Measurements from ENCODE around the gene AGBL3. TPM values are rescaled to one million over a fixed set of nuclear protein-coding genes. Genes with fewer than 3 reads are reported as not detected.

The AGBL3 gene
- total and polyA plus RNA-seq, 2 of the 8 experiments (the other 6 are each of a cell fraction or from before 2014, with no cell fraction given): 1.1 to 1.9 TPM

DNA sequence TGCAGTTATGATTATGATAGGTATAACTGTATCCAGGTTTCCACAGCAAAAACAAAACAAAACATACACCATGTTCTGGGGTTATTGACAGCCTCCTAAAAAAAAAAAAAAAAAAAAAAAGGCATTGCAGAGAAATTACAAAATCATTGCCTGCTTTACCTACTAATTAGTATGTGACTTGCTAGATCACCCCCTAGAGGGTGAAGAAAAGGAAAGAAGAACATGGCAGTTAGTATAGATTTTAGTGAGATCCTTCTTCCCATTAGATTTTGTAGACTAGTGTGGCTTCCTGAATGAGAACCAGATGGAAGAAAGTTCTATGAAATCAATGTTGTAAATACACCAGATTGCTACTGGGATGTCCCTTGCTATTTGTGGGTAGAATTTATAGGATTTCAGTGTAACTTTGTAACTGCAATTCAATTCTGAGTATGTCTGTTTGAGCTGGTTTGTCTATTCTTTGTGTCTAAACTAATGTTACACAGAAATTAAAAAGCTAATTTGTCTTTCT is 24.0 kb upstream of the AGBL3 start:
- H3K4ac ChIP-seq (replicated peaks; ENCODE audit: insufficient read length, low read depth, low read length): no peak overlapping the region
- no peak overlapping the region for H3K56ac ChIP-seq (replicated peaks; ENCODE audit: insufficient read length, low read depth, low read length)
- no peaks in the 10 kb centered on the region for H3K79me2 ChIP-seq (ENCODE audit: control insufficient read depth in 1 of 2, insufficient read depth in 2 of 2, low read length in 2 of 2)
- no peak overlapping the region for H2AK5ac ChIP-seq (ENCODE audit: low read depth, low read length)
- H3K4me2 ChIP-seq (ENCODE audit: insufficient read depth in 1 of 2, low read depth in 2 of 2, low read length in 2 of 2): no peak overlapping the region
- no peaks in the 10 kb centered on the region for H4K20me1 ChIP-seq (replicated peaks in 1 of 2; ENCODE audit: control insufficient read depth in 1 of 2, insufficient read depth in 2 of 2, low read length in 2 of 2)
- no peak overlapping the region for H3K18ac ChIP-seq (ENCODE audit: extremely low read depth, low read length)
- H3K4me3 ChIP-seq (ENCODE audit: extremely low read depth in 1 of 4, insufficient read depth in 2 of 4, low read depth in 3 of 4, low read length in 4 of 4): no peak overlapping the region
- H2BK15ac ChIP-seq (ENCODE audit: low read length): no peak overlapping the region
- H2BK120ac ChIP-seq (replicated peaks; ENCODE audit: low read depth, low read length): no peak overlapping the region
- H3K23me2 ChIP-seq (ENCODE audit: low read depth, low read length): no peaks in the 10 kb centered on the region
- H4K8ac ChIP-seq (ENCODE audit: extremely low read depth, insufficient read depth, low read length): no peak overlapping the region
- no peak overlapping the region for H2BK12ac ChIP-seq (ENCODE audit: low read depth, low read length)
- no peaks in the 10 kb centered on the region for H3K4me1 ChIP-seq (replicated peaks in 1 of 4; ENCODE audit: control insufficient read depth in 3 of 4, insufficient read depth in 4 of 4, low read length in 3 of 4)
- H4K91ac ChIP-seq (replicated peaks; ENCODE audit: insufficient read length, low read length): no peak overlapping the region
- no peaks in the 10 kb centered on the region for H3K9me3 ChIP-seq (ENCODE audit: insufficient read depth in 2 of 2, low read depth in 1 of 2, low read length in 1 of 2)
- no peak overlapping the region for H2BK5ac ChIP-seq (ENCODE audit: low read depth, low read length)
- no peak for DNase-seq (ENCODE audit: low read depth in 1 of 2, low spot score in 2 of 2)
- peaks cover 0 to 49% (median 26%) of the 10 kb centered on the region in 4 experiments; a peak in 7 of 8 replicates for H3K36me3 ChIP-seq (ENCODE audit: control insufficient read depth in 2 of 4, insufficient read depth in 4 of 4, low read length in 3 of 4)
- no peak overlapping the region for H3K9ac ChIP-seq (replicated peaks in 1 of 4; ENCODE audit: extremely low read depth in 1 of 4, low read depth in 3 of 4, low read length in 3 of 4)
- FAIRE-seq: no peak
- H3K27ac ChIP-seq (ENCODE audit: low read depth, low read length): no peak overlapping the region
- ChIA-PET POLR2A (ENCODE audit: partially characterized antibody) (interaction anchor here (1.2 kb wide), 1 partner anchor 24 kb away, joined by 3 read pairs; the partner anchor contains the start of gene AGBL3), CTCF (ENCODE audit: partially characterized antibody) (interaction anchor here (0.6 to 1.1 kb wide), 4 partner anchors 9 to 754 kb away, joined by 3 to 7 read pairs (median 4); no protein-coding TSS in a partner anchor)
- no peak for TF ChIP-seq RFX5 (IDR thresholded peaks at IDR 0.05; ENCODE audit: borderline replicate concordance, low read depth, low read length)
- TF ChIP-seq JUN (IDR thresholded peaks at IDR 0.05; ENCODE audit: low read depth, low read length): no peak
- TF ChIP-seq NANOG (IDR thresholded peaks at IDR 0.05; ENCODE audit: insufficient read depth, low read depth, low read length, poor library complexity, severe bottlenecking): no peak
- TF ChIP-seq EP300 (IDR thresholded peaks at IDR 0.05; ENCODE audit: borderline replicate concordance in 1 of 2, low read depth in 2 of 2, low read length in 2 of 2): no peak
- no peak for TF ChIP-seq SIRT6 (IDR thresholded peaks at IDR 0.05; ENCODE audit: low read length)
- no peak overlapping the region for H2BK20ac ChIP-seq (ENCODE audit: low read length)
- no peak overlapping the region for H3K14ac ChIP-seq (ENCODE audit: insufficient read length)
- H3K79me1 ChIP-seq (ENCODE audit: low read depth, low read length): no peaks in the 10 kb centered on the region
- no peaks in the 10 kb centered on the region for H3K27me3 ChIP-seq (replicated peaks in 1 of 4; ENCODE audit: control insufficient read depth in 3 of 4, extremely low read depth in 1 of 4, insufficient read depth in 3 of 4, low read length in 3 of 4)
- H2AFZ ChIP-seq (ENCODE audit: low read length): no peak overlapping the region
- H4K5ac ChIP-seq (ENCODE audit: insufficient read length, low read depth, low read length): no peak overlapping the region
- no peak overlapping the region for H3K23ac ChIP-seq (ENCODE audit: insufficient read length)

All from H1 (cell line).